Right cardiac atrium (tissue), 5 donors: ENCODE measurements around the gene TNNC1. TPM values are rescaled to one million over a fixed set of nuclear protein-coding genes. Genes with fewer than 3 reads are reported as not detected.
A peak's percentile ranks its signal among the peaks of the same experiment; 100 is the strongest.

Source experiments
- ATAC-seq, 2 donors: fragments of 200-7000 bp; cut with Tn5 transposase; one replicate each; pipeline versions ENCODE4 v1.8.0 to v1.9.1; 2020; ENCODE audit warnings: moderate library complexity in 2 of 2, mild to moderate bottlenecking in 1 of 2
- DNase-seq, 3 donors: peaks; one replicate each; pipeline ENCODE4 v3.0.0-alpha.2; 2020
- H3K27ac ChIP-seq: one replicate; pipeline ENCODE4 v1.5.1; 2013; ENCODE audit warnings: mild to moderate bottlenecking, low read length, control low read depth, moderate library complexity
- H3K27me3 ChIP-seq: one replicate; pipeline ENCODE4 v1.6.1; 2013; ENCODE audit not compliant: control insufficient read depth, insufficient read depth
- H3K4me1 ChIP-seq: one replicate; pipeline ENCODE4 v1.6.1; 2013; ENCODE audit warnings: low read length; ENCODE audit not compliant: control insufficient read depth, insufficient read depth
- H3K4me3 ChIP-seq: one replicate; pipeline ENCODE4 v1.5.1; 2013; ENCODE audit warnings: low read length, control low read depth
- H3K9me3 ChIP-seq: one replicate; pipeline ENCODE4 v1.6.1; 2013; ENCODE audit warnings: low read length; ENCODE audit not compliant: control insufficient read depth
- WGBS: extraction: QIAGEN DNeasy Blood & Tissue Kit; methylation state at CpG from one replicate; pipeline ENCODE4 v1.1.7; 2013; 5-methylcytosine and 5-hydroxymethylcytosine counted together
- intact Hi-C, 4 donors: fragments of 100-400 bp; cut with DNase I; formaldehyde crosslinking; loops; one replicate each; pipeline versions ENCODE4 v1.11.0 to v1.14.0; 2022 to 2023
- polyA plus RNA-seq: library from polyadenylated mRNA; stranded (reverse); fragments of 200-250 nt; gene quantifications from one replicate; pipeline ENCODE4 v1.2.3, GENCODE V29; 2013
- total RNA-seq, 4 donors: library from RNA; stranded (reverse); fragmentation: NEBNext Ultra II Directional; extraction: Animal tissue kit (Norgen Biotek cat#: 25700); gene quantifications; one replicate each; pipeline ENCODE4 v1.2.1, GENCODE V29; 2021
- donor health status: healthy with polysubstance abuse.
- donor health status: DM: no; HTN: yes; CAD: no.
- donor health status: DM: no; HTN: no; CAD: no.
- donor health status: DM: no; HTN: yes; CAD: no; lungs with severe emphysema.
- donor health status: DM: yes; HTN: yes; CAD: no.

TNNC1 gene
- total and polyA plus RNA-seq, 5 donors, result 2,349 to 6,305 (median 3,111) TPM

DNA sequence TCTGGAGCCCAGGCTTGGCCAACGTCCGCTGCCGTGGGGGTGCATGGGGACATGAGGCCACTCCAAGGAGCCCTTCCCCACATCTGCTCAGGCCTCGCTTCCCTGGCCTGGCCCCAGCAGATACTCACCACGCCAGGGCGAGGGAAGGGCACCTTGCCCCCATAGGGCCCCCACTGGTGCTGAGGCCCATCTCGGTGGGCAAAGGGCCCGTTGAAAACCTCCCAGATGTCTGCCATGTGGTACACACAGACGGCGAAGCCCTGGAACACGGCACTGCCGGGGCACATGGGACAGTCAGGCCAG lies 13.6 kb downstream of the TNNC1 start:
- peaks cover 3% of the 10 kb centered on the region for H3K4me1 ChIP-seq
- intact Hi-C loops, result no loop called here
- DNase-seq, result peak in 1 of 3 donors; percentile 48
- no peak overlapping the region for H3K27ac ChIP-seq
- ATAC-seq, result no peak
- no peaks in the 10 kb centered on the region for H3K9me3 ChIP-seq
- 91% methylated on average over 12 of the region's 12 CpGs for WGBS
- H3K27me3 ChIP-seq, result no peaks in the 10 kb centered on the region
- no peak overlapping the region for H3K4me3 ChIP-seq

- Histone ChIP-seq H3K9me3 (no peaks in the 10 kb centered on the region), H3K4me3 (no peak overlapping the region), H3K4me1 (peaks cover 3% of the 10 kb centered on the region), H3K27me3 (no peaks in the 10 kb centered on the region), H3K27ac (no peak overlapping the region)
- DNase-seq (peak in 1 of 3 donors; percentile 50), ATAC-seq (no peak)
- intact Hi-C loops, result no loop called here
- 93% methylated on average over 16 of the region's 16 CpGs for WGBS
Observed at GRCh38 chr3:52439426-52440248, 14.2 kb downstream of the TNNC1 start.

- no peak for ATAC-seq
- H3K4me1 ChIP-seq, result peaks cover 7% of the 10 kb centered on the region
- 87% methylated on average over 9 of the region's 9 CpGs for WGBS
- no peak overlapping the region for H3K4me3 ChIP-seq
- no peak for DNase-seq
- H3K9me3 ChIP-seq, result no peaks in the 10 kb centered on the region
- no peak overlapping the region for H3K27ac ChIP-seq
- H3K27me3 ChIP-seq, result no peaks in the 10 kb centered on the region
- intact Hi-C loops, result no loop called here
Observed at GRCh38 chr3:52438579-52439425, 15.0 kb downstream of the TNNC1 start.

- no peaks in the 10 kb centered on the region for H3K9me3 ChIP-seq
- no peak for DNase-seq
- no peak overlapping the region for H3K27ac ChIP-seq
- no peak for ATAC-seq
- H3K4me3 ChIP-seq, result no peak overlapping the region
- intact Hi-C loops, result no loop called here
- peaks cover 10% of the 10 kb centered on the region for H3K4me1 ChIP-seq
- no peaks in the 10 kb centered on the region for H3K27me3 ChIP-seq
- whole genome bisulfite sequencing, result 91% methylated on average over 6 of the region's 6 CpGs
Observed at GRCh38 chr3:52438104-52438376, 15.8 kb downstream of the TNNC1 start.

GRCh38 chr3:52437326-52438103 lies 16.3 kb downstream of the TNNC1 start:
- H3K4me1 ChIP-seq, result peaks cover 15% of the 10 kb centered on the region
- no peak overlapping the region for H3K27ac ChIP-seq
- H3K9me3 ChIP-seq, result no peaks in the 10 kb centered on the region
- intact Hi-C loops, result no loop called here
- WGBS, result 89% methylated on average over 15 of the region's 15 CpGs
- peak in 1 of 2 donors; percentile 3 for ATAC-seq
- no peak overlapping the region for H3K4me3 ChIP-seq
- DNase-seq, result peak in 1 of 3 donors; percentile 55
- no peaks in the 10 kb centered on the region for H3K27me3 ChIP-seq

- H3K4me1 ChIP-seq, result peaks cover 20% of the 10 kb centered on the region
- DNase-seq (peak; percentile 67 to 85 (median 78)), ATAC-seq (peak; percentile 47 to 48)
- no peak overlapping the region for H3K27ac ChIP-seq
- no peaks in the 10 kb centered on the region for H3K27me3 ChIP-seq
- H3K9me3 ChIP-seq, result no peaks in the 10 kb centered on the region
- WGBS, result 75% methylated on average over 13 of the region's 13 CpGs
- intact Hi-C loops, result no loop called here
- no peak overlapping the region for H3K4me3 ChIP-seq
Observed at GRCh38 chr3:52436500-52437149, 17.2 kb downstream of the TNNC1 start.

DNA sequence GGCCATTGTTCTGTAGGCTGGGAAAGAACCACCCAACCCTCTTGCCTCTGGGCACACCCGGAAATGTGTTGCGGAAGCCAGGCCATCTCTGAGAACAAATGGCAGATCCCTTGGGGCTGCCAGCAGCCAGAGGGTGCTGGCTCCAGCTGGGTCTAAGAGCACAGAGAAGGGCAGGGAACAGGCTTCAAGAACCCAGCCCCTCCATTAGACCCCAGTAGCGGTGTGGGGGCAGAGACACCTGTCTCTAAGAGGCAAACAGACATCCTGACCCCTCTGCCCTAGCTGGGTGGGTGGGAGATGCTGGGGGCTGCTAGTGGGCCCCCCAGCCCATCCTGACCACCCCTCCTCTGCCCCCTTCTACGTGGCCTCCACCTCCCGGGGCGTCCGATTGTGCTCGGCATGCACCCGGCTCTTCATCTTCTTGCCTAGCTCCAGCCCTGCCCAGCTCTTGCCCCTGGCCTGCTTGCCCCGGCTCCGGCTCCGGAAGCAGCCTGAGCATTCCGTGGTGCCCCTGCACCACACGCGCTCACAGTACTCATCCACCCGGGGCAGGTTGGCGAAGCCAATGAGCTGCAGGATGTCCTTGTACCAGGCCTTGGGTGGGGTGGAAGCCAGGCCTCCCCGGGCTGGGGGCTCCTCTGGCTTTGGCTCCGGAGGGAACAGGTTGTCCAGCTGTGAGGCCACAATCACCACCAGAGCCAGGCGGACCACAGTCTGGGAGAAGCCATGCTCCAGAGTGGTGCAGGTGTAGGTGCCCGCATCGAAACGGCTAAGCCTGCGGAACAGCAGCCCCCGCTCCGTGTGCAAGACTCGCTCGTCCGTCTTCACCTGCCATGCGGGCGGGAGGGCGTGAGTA lies 18.4 kb downstream of the TNNC1 start:
- DNase-seq (peak in 1 of 3 donors; percentile 49), ATAC-seq (no peak)
- intact Hi-C loops, result no loop called here
- H3K27me3 ChIP-seq, result no peaks in the 10 kb centered on the region
- no peaks in the 10 kb centered on the region for H3K9me3 ChIP-seq
- H3K27ac ChIP-seq, result no peak overlapping the region
- no peak overlapping the region for H3K4me3 ChIP-seq
- peaks cover 22% of the 10 kb centered on the region for H3K4me1 ChIP-seq
- 94% methylated on average over 32 of the region's 32 CpGs for WGBS

DNA sequence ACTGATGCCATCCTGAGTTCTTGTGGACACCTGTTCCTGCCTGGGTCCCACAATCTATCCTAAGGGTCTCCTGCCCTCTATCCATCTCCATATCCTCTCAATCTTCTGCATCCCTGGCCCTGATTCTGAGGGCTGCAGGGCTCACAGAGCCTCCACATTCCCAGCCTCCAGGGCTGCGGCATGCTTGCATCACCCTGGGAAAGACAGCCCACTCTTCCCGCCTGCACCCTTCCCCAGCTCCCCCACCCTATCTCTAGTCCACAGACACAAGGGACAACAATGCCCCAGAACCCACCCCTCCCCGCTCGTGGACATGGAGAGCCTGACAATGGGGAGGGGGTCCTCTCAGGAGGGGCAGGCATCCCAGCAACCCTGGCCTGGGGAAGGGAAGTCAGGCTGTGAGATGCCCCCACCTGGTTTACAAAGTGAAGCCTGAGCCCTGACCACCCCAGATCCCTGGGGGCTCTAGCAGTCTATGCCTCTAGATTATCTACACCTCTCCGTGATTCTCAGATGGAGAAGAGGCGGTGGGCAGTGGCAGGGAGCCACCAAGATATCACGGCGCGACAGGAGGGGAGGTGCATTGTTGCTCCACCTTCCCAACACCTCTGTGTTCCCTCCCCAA lies 19.2 kb downstream of the TNNC1 start:
- Histone ChIP-seq H3K4me1 (peaks cover 22% of the 10 kb centered on the region), H3K27ac (no peak overlapping the region), H3K4me3 (no peak overlapping the region), H3K27me3 (no peaks in the 10 kb centered on the region), H3K9me3 (no peaks in the 10 kb centered on the region)
- ATAC-seq, result no peak
- intact Hi-C loops, result no loop called here
- DNase-seq, result peak in 2 of 3 donors; percentile 40 to 61
- 89% methylated on average over 9 of the region's 9 CpGs for WGBS

DNA sequence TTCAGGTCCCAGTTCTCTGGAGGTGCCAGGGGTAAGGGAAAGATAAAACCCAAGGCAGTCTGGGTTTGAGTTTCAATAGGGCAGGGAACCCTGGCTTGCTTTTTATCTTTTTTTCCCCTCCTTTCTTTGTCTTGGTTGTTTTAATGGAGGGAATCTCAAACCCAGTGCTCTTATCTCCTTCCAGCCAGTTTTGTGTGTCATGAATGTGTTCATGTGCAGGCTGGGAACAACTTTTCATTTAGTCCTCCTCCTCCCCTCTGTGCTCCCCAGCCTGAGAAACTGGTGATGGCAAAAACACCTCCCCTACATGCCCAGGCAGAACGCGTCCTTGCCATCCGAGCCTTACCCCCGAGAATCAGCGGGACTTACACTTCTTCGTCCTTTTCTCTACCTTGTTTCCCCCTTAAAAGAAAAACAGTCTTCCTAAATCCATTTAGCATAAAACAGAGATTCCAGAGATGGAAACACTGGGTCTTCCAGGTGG lies 19.8 kb downstream of the TNNC1 start:
- DNase-seq (no peak), ATAC-seq (no peak)
- Histone ChIP-seq H3K4me1 (peaks cover 23% of the 10 kb centered on the region), H3K27me3 (no peaks in the 10 kb centered on the region), H3K9me3 (no peaks in the 10 kb centered on the region), H3K27ac (peak overlapping the region; percentile 48), H3K4me3 (no peak overlapping the region)
- intact Hi-C loops, result no loop called here
- 77% methylated on average over 6 of the region's 6 CpGs for WGBS
